ENCODE results near the gene C8B.

GRCh38 chr1:56993475-56993874, 27.7 kb upstream of the C8B start:
- TF ChIP-seq CTCF (IDR thresholded peaks at IDR 0.05) (no peak), POLR2A (IDR thresholded peaks at IDR 0.05) (no peak)

All from uterus (tissue), 2 donors.